Body of pancreas (tissue), 4 donors: ENCODE results near the gene ATG101. TPM values are rescaled to one million over a fixed set of nuclear protein-coding genes. Genes with fewer than 3 reads are reported as not detected.
A peak's percentile ranks its signal among the peaks of the same experiment; 100 is the strongest.

ENCODE experiments used
- ATAC-seq: fragments of 150-250 bp; one replicate; pipeline ENCODE4 v1.9.1; 2016
- DNase-seq, 4 donors: peaks; one replicate each; pipeline ENCODE4 v3.0.0-alpha.2; 2019
- H3K27ac ChIP-seq, 4 donors: fragments of 200-600 bp; sonication (generic); 1 replicate in 3 of 4; 2 replicates in 1 of 4; pipeline versions ENCODE4 v1.5.1 to v1.6.1; 2016 to 2019; ENCODE audit warnings: mild to moderate bottlenecking in 1 of 4, mixed read lengths in 1 of 4, moderate library complexity in 1 of 4
- H3K27me3 ChIP-seq, 2 donors: fragments of 200-600 bp; sonication (generic); one replicate each; pipeline ENCODE4 v1.6.0; 2016; ENCODE audit warnings: mild to moderate bottlenecking in 1 of 2
- H3K36me3 ChIP-seq, 2 donors: fragments of 200-600 bp; sonication (generic); replicated peaks in 1 of 2; 2 replicates each; pipeline ENCODE4 v1.5.1; 2016; ENCODE audit warnings: low read depth in 2 of 2; ENCODE audit not compliant: insufficient read depth in 1 of 2
- H3K4me1 ChIP-seq: fragments of 200-600 bp; sonication (generic); one replicate; pipeline ENCODE4 v1.6.0; 2016
- H3K4me3 ChIP-seq, 2 donors: fragments of 200-600 bp; sonication (generic); 1 replicate in 1 of 2; 2 replicates in 1 of 2; pipeline ENCODE4 v1.5.1; 2016 to 2019
- H3K9me3 ChIP-seq, 3 donors: fragments of 200-600 bp; sonication (generic); 1 replicate in 2 of 3; 2 replicates in 1 of 3; pipeline ENCODE4 v1.5.1; 2016
- POLR2A ChIP-seq, 3 donors: fragments of 450-650 bp; IDR thresholded peaks; one replicate each; pipeline ENCODE4 v1.6.1; 2016; ENCODE audit warnings: antibody characterized with exemption in 3 of 3, mild to moderate bottlenecking in 2 of 3
- WGBS, 2 donors: methylation state at CpG; one replicate each; pipeline ENCODE4 v1.1.5; 2017; 5-methylcytosine and 5-hydroxymethylcytosine counted together
- intact Hi-C: fragments of 100-400 bp; cut with DNase I; formaldehyde crosslinking; loops from one replicate; pipeline ENCODE4 v1.15.1; 2023
- total RNA-seq, 2 donors: library from RNA; depleted of rRNA; stranded (reverse); fragments of >200 nt; gene quantifications; one replicate each; pipeline ENCODE4 v1.1.0, GENCODE V29; 2016
- TF ChIP-seq, protein P1 (sequence below), 7 experiments: fragments of 450-650 bp in 4 of 7; fragments of 200-600 bp in 3 of 7; sonication (generic) in 3 of 7; IDR thresholded peaks; one replicate each; pipeline ENCODE4 v1.5.1; 2016 to 2019; ENCODE audit warnings: antibody characterized with exemption in 7 of 7

The ATG101 gene
- total RNA-seq, 2 donors from 2014 or later: 25.7 to 25.9 TPM

DNA sequence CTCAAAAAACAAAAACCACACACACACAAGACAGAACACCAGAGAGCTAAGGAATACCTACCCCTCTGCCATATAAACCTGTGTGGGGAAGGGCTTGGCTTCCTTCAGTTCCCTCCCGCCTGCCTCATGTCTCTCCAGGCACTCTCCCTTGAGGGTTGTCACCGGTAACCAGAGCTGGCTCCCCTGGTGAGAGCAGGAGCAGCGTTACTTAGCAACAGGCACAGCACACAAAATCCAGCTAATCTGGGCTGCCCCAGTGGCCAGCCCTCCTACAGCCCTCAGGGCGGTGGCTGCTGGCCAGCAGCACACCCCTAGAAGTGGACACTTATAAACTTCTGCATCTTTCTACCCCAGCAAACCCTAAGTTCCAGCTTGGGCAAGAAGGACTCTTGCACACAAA is 40.1 kb upstream of the ATG101 start:
- no peaks in the 10 kb centered on the region for H3K36me3 ChIP-seq
- ATAC-seq: no peak
- no peaks in the 10 kb centered on the region for H3K27me3 ChIP-seq
- WGBS, 2 donors: 52 to 54% methylated on average over 4 of the region's 4 CpGs
- intact Hi-C loops: loop anchor here (5.0 kb wide), 1 partner anchor 53 kb away; no protein-coding TSS in a partner anchor
- peak in 3 of 4 donors; percentile 58 to 65 (median 58) for DNase-seq
- H3K4me1 ChIP-seq: peaks cover 33% of the 10 kb centered on the region
- no peak overlapping the region for H3K27ac ChIP-seq
- no peak for TF ChIP-seq POLR2A (IDR thresholded peaks at IDR 0.05)
- TF ChIP-seq, protein P1, sequence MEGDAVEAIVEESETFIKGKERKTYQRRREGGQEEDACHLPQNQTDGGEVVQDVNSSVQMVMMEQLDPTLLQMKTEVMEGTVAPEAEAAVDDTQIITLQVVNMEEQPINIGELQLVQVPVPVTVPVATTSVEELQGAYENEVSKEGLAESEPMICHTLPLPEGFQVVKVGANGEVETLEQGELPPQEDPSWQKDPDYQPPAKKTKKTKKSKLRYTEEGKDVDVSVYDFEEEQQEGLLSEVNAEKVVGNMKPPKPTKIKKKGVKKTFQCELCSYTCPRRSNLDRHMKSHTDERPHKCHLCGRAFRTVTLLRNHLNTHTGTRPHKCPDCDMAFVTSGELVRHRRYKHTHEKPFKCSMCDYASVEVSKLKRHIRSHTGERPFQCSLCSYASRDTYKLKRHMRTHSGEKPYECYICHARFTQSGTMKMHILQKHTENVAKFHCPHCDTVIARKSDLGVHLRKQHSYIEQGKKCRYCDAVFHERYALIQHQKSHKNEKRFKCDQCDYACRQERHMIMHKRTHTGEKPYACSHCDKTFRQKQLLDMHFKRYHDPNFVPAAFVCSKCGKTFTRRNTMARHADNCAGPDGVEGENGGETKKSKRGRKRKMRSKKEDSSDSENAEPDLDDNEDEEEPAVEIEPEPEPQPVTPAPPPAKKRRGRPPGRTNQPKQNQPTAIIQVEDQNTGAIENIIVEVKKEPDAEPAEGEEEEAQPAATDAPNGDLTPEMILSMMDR (IDR thresholded peaks at IDR 0.05): no peak
- H3K4me3 ChIP-seq: no peak overlapping the region
- no peaks in the 10 kb centered on the region for H3K9me3 ChIP-seq

DNA sequence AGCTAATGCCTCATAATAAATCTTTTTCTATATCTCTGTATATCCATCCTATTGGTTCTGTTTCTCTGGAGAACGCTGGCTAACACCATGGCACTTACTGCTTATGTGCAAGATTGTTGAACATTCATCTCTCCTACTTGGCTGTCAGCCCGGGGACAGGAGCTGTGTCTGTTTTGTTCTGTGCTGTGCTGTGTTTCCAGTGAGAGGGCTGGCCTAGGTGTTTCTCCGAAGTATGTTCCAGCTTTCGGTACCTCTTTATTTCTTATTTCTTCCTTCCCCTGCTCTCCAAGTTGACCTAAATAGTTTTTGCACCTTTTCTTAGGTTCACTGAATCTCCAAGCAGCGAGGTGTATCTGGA is 37.4 kb upstream of the ATG101 start:
- 0 to 2% methylated on average over 5 of the region's 5 CpGs for WGBS, 2 donors
- TF ChIP-seq, protein P1 (IDR thresholded peaks at IDR 0.05): no peak
- TF ChIP-seq POLR2A (IDR thresholded peaks at IDR 0.05): no peak
- Histone ChIP-seq H3K36me3 (no peaks in the 10 kb centered on the region), H3K4me3 (no peak overlapping the region), H3K9me3 (no peaks in the 10 kb centered on the region), H3K27me3 (no peaks in the 10 kb centered on the region), H3K27ac (peak overlapping the region; percentile 92 to 96 (median 94)), H3K4me1 (peaks cover 29% of the 10 kb centered on the region)
- ATAC-seq (peak; percentile 41), DNase-seq (peak; percentile 75 to 89 (median 86))
- intact Hi-C loops: no loop called here

DNA sequence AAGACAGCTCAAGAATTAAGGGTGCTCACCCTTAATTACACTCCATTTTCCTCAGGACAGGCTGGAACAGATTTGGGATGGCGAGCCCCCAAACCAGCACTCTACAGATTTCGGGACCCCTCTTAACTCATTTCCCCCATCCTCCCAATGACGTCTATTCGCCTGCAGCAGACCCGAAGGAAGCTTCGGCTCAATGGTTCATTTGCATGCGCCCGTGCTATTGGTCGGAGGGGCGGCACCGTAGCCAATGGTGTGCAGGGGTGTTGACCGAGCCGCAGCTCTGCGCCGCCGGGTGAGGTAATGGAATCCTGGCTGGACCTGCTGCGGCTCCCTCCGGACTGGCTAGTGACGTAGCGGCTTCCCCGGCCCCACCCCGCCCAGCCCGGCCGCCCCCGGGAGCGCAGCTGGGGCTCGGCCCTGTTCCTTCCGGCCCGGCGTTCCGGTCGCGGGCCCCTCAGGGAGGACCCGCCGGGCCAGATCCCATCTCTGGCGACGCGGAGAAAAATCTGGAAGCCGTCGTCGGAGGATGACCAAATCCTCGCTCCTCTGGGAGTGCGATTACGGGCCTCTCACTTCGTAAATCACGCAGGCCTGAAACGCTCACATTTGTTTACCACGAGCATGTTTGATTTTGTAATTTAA is 36.9 kb upstream of the ATG101 start:
- peak; percentile 92 for ATAC-seq
- no peaks in the 10 kb centered on the region for H3K36me3 ChIP-seq
- WGBS, 2 donors: 1% methylated on average over 22 to 48 of the region's 48 CpGs
- H3K4me3 ChIP-seq: no peak overlapping the region
- H3K4me1 ChIP-seq: peaks cover 33% of the 10 kb centered on the region
- intact Hi-C loops: no loop called here
- TF ChIP-seq, protein P1 (IDR thresholded peaks at IDR 0.05): no peak
- TF ChIP-seq POLR2A (IDR thresholded peaks at IDR 0.05): peak; percentile 89 to 90 (median 89)
- peak overlapping the region; percentile 92 to 96 (median 94) for H3K27ac ChIP-seq
- no peaks in the 10 kb centered on the region for H3K27me3 ChIP-seq
- peak; percentile 97 to 99 (median 99) for DNase-seq
- no peaks in the 10 kb centered on the region for H3K9me3 ChIP-seq

DNA sequence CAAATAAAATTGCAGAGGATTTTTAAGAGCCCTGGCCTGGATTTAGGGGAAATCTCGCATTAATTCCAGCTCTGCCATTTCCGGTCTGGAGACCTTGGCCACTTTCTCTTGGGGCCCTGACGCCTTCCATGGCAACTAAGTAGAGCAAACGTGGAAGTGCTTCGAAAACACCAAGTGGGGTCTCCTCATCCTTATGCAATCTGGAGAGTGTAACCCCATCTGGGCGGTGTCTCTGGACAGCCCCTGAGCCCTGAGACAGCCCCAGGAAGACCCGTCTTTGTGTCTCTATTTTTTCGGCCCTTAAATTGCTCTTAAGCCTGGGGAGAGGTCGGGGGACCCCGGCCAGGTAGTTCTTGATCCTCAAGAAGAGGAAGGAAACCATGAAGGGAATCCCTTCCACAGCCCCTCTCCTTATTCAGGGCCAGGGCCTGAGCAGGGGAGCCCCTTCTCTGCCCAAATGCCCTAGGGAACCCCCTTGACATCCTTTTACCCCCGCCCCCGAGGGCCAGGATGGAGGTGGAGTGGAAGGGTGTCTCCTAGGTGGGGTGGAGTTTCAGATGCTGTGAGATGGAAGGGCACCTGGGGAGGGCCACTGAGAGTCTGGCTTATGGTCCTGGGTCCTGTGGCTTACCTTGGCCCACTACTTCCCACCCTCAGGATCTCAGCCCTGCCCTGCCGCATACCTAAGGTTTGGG is 36.2 kb upstream of the ATG101 start:
- DNase-seq (no peak), ATAC-seq (no peak)
- intact Hi-C loops: no loop called here
- Histone ChIP-seq H3K4me3 (no peak overlapping the region), H3K27me3 (no peaks in the 10 kb centered on the region), H3K4me1 (peaks cover 38% of the 10 kb centered on the region), H3K27ac (peak overlapping the region; percentile 92 to 96 (median 94)), H3K36me3 (no peaks in the 10 kb centered on the region), H3K9me3 (no peaks in the 10 kb centered on the region)
- WGBS, 2 donors: 60 to 61% methylated on average over 13 of the region's 13 CpGs
- no peak for TF ChIP-seq POLR2A (IDR thresholded peaks at IDR 0.05)
- TF ChIP-seq, protein P1 (IDR thresholded peaks at IDR 0.05): no peak
